NCI-H146 (cell line): ENCODE data around the gene CITED4.
A peak's percentile ranks its signal among the peaks of the same experiment; 100 is the strongest.
"Not testable (repeated sequence)": the region's sequence is repeated elsewhere in the genome, so short reads cannot be mapped to it uniquely, and the experiment has no call there.

Source experiments
- DNase-seq: peaks from one replicate; lab custom pipeline; 2025; lab: John Stamatoyannopoulos, UW

The CITED4 gene

GRCh38 chr1:40862008-40862863 lies at the start of gene CITED4:
Gene CITED4 (minus strand): TSS chr1:40862363. CDS start chr1:40862127, 236 bp downstream.
- DNase-seq, result peak; percentile 90

GRCh38 chr1:40911105-40911504 lies 48.9 kb upstream of the CITED4 start:
- no peak for DNase-seq

GRCh38 chr1:40909281-40909680 lies 47.1 kb upstream of the CITED4 start:
- no peak for DNase-seq

- DNase-seq, result no peak
These were observed 46.2 kb upstream of the CITED4 start for GRCh38 chr1:40908350-40908749.

GRCh38 chr1:40907899-40908298 lies 45.7 kb upstream of the CITED4 start:
- DNase-seq, result no peak

- no peak for DNase-seq
These were observed 44.7 kb upstream of the CITED4 start for GRCh38 chr1:40906781-40907400.

- no peak for DNase-seq
These were observed 42.9 kb upstream of the CITED4 start for GRCh38 chr1:40905061-40905460.

- no peak for DNase-seq
These were observed 40.9 kb upstream of the CITED4 start for GRCh38 chr1:40903106-40903505.

GRCh38 chr1:40901886-40902852 lies 40.0 kb upstream of the CITED4 start:
- no peak for DNase-seq

- no peak for DNase-seq
These were observed 37.2 kb upstream of the CITED4 start for GRCh38 chr1:40899230-40899870.

- DNase-seq, result no peak
These were observed 36.3 kb upstream of the CITED4 start for GRCh38 chr1:40898431-40898901.

- DNase-seq, result no peak
These were observed 35.4 kb upstream of the CITED4 start for GRCh38 chr1:40897513-40897912.

GRCh38 chr1:40896482-40896881 lies 34.3 kb upstream of the CITED4 start:
- DNase-seq, result no peak

- DNase-seq, result no peak
These were observed 33.4 kb upstream of the CITED4 start for GRCh38 chr1:40895601-40896000.

GRCh38 chr1:40894858-40895257 lies 32.7 kb upstream of the CITED4 start:
- DNase-seq, result not testable (repeated sequence)

GRCh38 chr1:40894455-40894854 lies 32.3 kb upstream of the CITED4 start:
- DNase-seq, result no peak

- DNase-seq, result no peak
These were observed 31.8 kb upstream of the CITED4 start for GRCh38 chr1:40893946-40894345.

- no peak for DNase-seq
These were observed 30.2 kb upstream of the CITED4 start for GRCh38 chr1:40892354-40892753.

- no peak for DNase-seq
These were observed 28.6 kb upstream of the CITED4 start for GRCh38 chr1:40890771-40891170.

GRCh38 chr1:40887652-40888051 lies 25.5 kb upstream of the CITED4 start:
- no peak for DNase-seq

- no peak for DNase-seq
These were observed 24.8 kb upstream of the CITED4 start for GRCh38 chr1:40887012-40887378.
